IMR-90 (cell line): ENCODE results near the gene XCR1.

Experiments
- CTCF ChIP-seq: conservative IDR thresholded peaks from 2 replicates; pipeline ENCODE4 v1.5.1; 2012; ENCODE audit warnings: mild to moderate bottlenecking, low read depth, low read length, improper control_type of control experiment
- ELK1 ChIP-seq: fragments of 150-350 bp; IDR thresholded peaks from 2 replicates; pipeline ENCODE4 v1.6.1; 2016; ENCODE audit warnings: low read depth, mild to moderate bottlenecking, low read length, moderate library complexity, borderline replicate concordance
- RAD21 ChIP-seq: IDR thresholded peaks from 2 replicates; pipeline ENCODE4 v1.6.1; 2012; ENCODE audit warnings: low read length, improper control_type of control experiment

GRCh38 chr3:45968149-45968548, 59.1 kb downstream of the XCR1 start:
- TF ChIP-seq CTCF (no peak), ELK1 (no peak), RAD21 (no peak)
